DMS53 treated with DMSO at 0.1 percent for 48 hours (cell line): Measurements from ENCODE around the gene GRK6.
"Not testable (repeated sequence)": the region's sequence is repeated elsewhere in the genome, so short reads cannot be mapped to it uniquely, and the experiment has no call there.

ENCODE experiments used
- DNase-seq: peaks from one replicate; lab custom pipeline; 2025; ENCODE audit not compliant: unreplicated experiment; lab: John Stamatoyannopoulos, UW

Gene GRK6

DNA sequence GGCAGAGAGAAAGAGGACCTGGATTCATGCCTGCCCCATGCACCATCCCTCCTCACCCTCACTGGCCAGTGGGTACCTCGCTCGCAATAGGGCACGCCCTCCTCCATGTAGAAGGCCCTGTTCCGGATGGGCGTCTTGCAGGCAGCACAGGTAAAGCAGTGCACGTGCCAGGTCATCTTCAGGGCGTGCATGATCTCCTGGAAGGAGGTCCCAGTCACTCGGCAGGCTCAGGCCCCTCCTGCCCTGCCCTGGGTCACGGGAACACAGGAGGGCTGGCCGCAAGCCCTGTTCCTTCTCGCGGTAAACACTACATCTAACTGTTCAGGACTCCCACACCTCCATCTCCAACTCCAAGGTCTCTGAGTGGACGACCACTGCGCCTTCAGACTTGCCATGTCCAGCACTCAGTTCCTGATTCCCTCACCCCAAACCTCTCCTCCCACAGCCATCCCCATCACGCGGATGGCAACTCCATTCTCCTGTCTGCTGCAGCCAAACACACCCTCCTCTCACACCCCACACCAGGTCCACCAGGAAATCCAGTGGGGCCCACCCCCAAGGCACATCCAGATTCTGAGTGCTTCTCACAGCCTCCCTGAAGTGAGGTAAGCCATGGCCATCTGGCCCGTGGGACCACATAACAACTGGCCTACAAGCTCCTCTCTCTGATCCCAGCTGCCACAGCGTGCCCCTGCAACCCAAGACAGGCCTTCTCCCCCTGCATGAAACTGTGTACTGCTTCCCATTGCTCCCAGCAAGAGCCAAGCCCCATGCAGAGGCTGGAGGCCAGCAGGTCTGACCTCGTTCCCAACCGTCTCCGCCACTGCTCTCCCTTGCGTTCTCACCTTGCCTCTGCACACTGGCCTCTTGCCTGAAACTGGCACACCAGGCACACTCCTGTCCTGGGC is 57.8 kb downstream of the GRK6 start:
- no peak for DNase-seq

GRCh38 chr5:177484902-177485549 is 58.5 kb downstream of the GRK6 start:
- no peak for DNase-seq

DNA sequence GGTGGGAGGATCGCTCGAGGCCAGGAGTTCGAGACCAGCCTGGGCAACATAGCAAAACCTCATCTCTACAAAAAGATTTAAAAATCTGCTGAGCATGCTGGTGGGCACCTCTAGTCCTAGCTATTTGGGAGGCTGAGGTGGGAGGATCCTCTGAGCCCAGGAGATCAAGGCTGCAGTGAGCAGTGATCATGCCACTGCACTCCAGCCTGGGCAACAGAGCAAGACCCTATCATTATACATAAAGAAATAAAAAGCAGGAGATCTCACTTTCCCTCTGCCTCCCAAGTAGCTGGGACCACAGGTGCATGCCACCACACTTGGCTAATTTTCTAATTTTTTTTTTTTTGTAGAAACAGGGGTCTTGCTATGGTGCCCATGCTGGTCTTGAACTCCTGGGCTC is 59.3 kb downstream of the GRK6 start:
- DNase-seq: not testable (repeated sequence)

- no peak for DNase-seq
These were observed 59.8 kb downstream of the GRK6 start for GRCh38 chr5:177486256-177486655.

GRCh38 chr5:177487144-177487543 is 60.7 kb downstream of the GRK6 start:
- DNase-seq: no peak

GRCh38 chr5:177487975-177488374 is 61.5 kb downstream of the GRK6 start:
- no peak for DNase-seq

DNA sequence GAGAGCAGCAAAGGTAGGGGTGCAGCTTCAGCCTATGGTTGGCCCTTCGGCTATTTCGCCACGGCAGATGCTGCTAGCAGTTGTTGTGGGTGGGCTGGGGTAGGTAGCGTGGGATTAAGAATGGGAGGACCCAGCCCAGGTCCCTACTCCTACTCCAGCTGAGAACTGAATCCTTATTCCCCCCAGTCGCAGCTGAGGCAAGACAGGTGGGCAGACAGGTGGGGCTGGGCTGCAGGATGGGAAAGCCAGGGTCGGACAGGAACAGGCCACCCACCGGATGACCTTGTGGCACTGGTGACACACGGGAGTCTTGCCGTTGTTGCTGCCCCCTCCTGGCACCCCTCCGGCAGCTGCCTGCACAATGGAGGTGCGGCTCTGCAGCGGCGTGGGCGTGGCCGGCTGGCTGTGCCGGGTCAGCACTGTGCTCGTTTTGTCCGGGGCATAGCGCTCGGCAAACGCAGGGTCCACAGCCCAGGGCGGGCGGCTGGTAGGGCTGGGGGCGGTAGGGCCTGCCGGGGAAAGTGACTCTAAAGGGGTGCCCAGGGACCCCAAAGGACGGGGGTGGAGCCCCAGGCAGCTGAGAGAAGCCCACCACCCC is 62.7 kb downstream of the GRK6 start:
- no peak for DNase-seq

DNA sequence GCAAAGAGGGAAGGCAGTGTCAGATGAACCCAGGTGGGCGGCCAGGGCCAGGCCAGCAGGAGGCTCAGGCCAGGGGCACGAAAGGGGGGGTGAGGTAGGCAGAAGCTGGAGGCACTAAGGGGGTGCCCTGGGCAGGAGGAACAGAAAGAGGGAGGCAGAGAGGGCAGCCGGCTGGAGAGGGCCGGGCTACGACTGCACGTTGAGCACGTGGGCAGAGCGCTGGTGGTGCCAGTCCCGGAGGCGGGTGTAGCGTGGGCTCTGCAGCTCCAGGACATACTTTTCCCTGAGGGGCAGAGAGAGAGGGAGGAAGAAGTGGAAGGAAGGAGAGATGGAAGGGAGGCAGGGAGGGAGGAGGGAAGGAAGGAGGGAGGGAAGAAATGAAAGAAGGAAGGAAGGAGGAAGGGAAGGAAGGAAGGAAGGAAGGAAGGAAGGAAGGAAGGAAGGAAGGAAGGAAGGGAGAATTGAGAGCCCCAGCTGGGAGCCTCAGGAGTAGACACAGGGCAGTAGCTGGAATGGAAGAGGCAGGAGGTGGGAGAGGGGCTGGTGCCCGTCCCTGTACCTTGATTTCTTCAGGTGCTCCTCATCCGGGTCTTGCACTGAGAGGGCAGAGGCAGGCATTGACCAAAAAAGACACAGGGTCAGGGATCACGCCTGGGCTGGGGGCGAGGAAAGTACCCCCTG is 64.0 kb downstream of the GRK6 start:
- DNase-seq: no peak

- DNase-seq: no peak
These were observed 64.5 kb downstream of the GRK6 start for GRCh38 chr5:177490992-177491391.

DNA sequence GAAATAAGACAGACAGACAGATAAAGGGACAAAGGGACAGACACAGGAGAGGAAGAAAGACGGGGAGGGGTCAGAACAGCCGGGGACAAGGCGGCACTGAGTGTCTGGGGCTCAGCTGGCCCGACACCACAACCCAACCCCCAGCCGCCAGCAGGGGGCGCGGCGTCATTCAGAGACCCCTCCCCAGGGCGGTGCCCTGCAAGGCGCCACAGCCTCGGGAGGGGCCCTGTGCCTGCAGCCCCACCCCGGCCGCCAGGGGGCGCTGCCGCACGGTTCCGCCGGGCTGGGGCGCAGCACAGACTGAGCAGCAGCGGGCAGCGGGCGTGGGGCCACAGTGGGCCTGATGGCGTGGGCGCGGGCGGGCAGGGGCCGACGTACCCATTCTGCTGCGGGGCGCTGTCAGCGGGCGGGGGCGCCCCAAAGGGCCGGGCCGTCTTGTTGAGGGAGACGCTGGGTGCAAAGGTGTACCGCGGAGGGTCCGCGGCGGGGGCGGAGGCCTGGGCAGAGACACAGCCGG is 65.0 kb downstream of the GRK6 start:
- DNase-seq: no peak

- DNase-seq: no peak
These were observed 65.7 kb downstream of the GRK6 start for GRCh38 chr5:177491983-177492746.
